ENCODE measurements around the gene S100A10. TPM values are rescaled to one million over a fixed set of nuclear protein-coding genes. Genes with fewer than 3 reads are reported as not detected.

S100A10 gene
- total RNA-seq, 6 experiments from 2014 or later = 390 to 518 (median 442) TPM

GRCh38 chr1:151980287-151981177 is 13.1 kb downstream of the S100A10 start:
- peaks cover 3% of the 10 kb centered on the region for H3K27me3 Mint-ChIP-seq (ENCODE audit: insufficient read depth)
- no peak overlapping the region for H3K4me3 Mint-ChIP-seq
- TF ChIP-seq CTCF (IDR thresholded peaks at IDR 0.05) = no peak
- peak; percentile 36 for DNase-seq
- H3K36me3 Mint-ChIP-seq (ENCODE audit: low read depth) = peaks cover 50% of the 10 kb centered on the region
- peaks cover 68% of the 10 kb centered on the region for H3K4me1 Mint-ChIP-seq (ENCODE audit: low read depth)
- H3K27ac Mint-ChIP-seq = peak overlapping the region; percentile 14
- H3K9me3 Mint-ChIP-seq = no peaks in the 10 kb centered on the region

DNA sequence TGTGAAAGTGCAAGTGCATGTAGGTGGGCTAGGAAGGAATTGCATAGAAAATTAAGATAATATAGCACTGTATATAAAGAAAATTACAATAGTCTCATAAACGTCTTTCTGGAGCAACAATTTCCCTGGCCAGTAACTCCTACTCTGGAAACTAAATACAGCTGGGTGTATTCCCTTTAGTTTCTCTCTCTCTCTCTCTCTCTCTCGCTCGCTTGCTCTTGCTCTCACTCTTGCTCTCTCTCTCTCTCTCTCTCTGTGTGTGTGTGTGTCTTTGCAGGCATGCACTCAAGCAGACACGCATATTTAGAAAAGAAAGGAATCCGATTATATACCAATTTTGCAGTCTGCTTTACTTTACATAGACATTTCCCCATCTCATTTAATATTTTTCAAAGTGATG is 14.7 kb downstream of the S100A10 start:
- H3K4me1 Mint-ChIP-seq (ENCODE audit: low read depth) = peaks cover 64% of the 10 kb centered on the region
- H3K36me3 Mint-ChIP-seq (ENCODE audit: low read depth) = peaks cover 35% of the 10 kb centered on the region
- H3K27ac Mint-ChIP-seq = no peak overlapping the region
- no peak for TF ChIP-seq CTCF (IDR thresholded peaks at IDR 0.05)
- H3K9me3 Mint-ChIP-seq = no peaks in the 10 kb centered on the region
- peaks cover 3% of the 10 kb centered on the region for H3K27me3 Mint-ChIP-seq (ENCODE audit: insufficient read depth)
- H3K4me3 Mint-ChIP-seq = no peak overlapping the region
- DNase-seq = no peak

DNA sequence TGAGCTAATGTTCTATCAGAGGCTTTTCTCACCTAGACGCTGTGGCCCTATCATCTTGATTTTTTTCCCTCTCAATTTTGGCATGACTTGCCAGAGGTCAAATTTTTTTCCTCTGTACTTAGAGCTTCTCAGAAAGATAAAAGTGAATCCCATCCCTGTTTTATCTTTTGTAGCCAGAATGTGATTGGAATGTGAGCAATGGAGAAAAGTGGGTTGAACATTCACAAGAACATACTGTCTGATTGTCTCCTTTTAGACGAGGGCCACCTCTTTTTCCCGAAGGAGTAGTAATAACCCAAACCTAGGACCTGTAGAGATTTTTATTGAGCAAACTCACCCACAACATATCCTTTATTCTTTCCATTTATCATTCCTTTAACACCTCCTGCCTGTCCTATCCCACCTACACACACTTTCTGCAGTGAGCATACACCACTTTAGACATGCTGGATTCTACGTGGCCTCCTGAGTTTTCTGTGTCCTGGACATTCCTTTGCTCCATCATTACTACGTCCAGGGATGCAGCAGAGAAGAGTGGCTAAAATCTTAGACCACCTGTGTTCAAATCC is 15.9 kb downstream of the S100A10 start:
- no peak overlapping the region; the same call in 1 of the 2 replicates for H3K4me3 Mint-ChIP-seq
- no peaks in the 10 kb centered on the region for H3K9me3 Mint-ChIP-seq
- peaks cover 72% of the 10 kb centered on the region for H3K4me1 Mint-ChIP-seq (ENCODE audit: low read depth)
- no peak for DNase-seq
- peaks cover 1% of the 10 kb centered on the region for H3K27me3 Mint-ChIP-seq (ENCODE audit: insufficient read depth)
- H3K36me3 Mint-ChIP-seq (ENCODE audit: low read depth) = peaks cover 26% of the 10 kb centered on the region
- H3K27ac Mint-ChIP-seq = peak overlapping the region; percentile 4; the same call in 1 of the 2 replicates
- no peak for TF ChIP-seq CTCF (IDR thresholded peaks at IDR 0.05)

DNA sequence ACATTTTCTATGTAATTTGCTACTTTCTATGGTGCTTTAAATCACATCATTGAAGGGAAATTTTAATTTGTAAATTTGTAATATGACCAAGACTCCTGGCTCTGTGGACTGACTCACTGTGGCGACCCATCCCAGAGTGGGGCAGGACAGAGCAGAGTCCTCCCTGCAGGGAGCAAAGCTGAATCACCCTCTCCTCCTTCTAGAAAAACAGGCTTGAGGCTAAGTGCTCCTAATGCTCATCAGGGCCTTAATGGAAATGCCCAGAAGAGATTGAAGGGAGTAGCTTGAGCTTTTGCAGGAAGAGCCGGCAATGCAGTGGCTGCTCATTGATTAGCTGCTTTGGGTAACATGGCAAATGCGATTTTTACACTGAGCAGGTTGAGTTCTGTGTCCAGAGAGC is 16.8 kb downstream of the S100A10 start:
- Mint-ChIP-seq H3K27ac (peak overlapping the region; percentile 13; the same call in 1 of the 2 replicates), H3K9me3 (no peaks in the 10 kb centered on the region), H3K4me1 (ENCODE audit: low read depth) (peaks cover 72% of the 10 kb centered on the region), H3K4me3 (no peak overlapping the region), H3K36me3 (ENCODE audit: low read depth) (peaks cover 19% of the 10 kb centered on the region), H3K27me3 (ENCODE audit: insufficient read depth) (peaks cover 1% of the 10 kb centered on the region)
- TF ChIP-seq CTCF (IDR thresholded peaks at IDR 0.05) = no peak
- DNase-seq = peak; percentile 46

- Mint-ChIP-seq H3K4me3 (no peak overlapping the region), H3K27ac (no peak overlapping the region), H3K27me3 (ENCODE audit: insufficient read depth) (peaks cover 1% of the 10 kb centered on the region), H3K36me3 (ENCODE audit: low read depth) (peaks cover 11% of the 10 kb centered on the region), H3K9me3 (no peaks in the 10 kb centered on the region), H3K4me1 (ENCODE audit: low read depth) (peaks cover 63% of the 10 kb centered on the region)
- no peak for DNase-seq
- TF ChIP-seq CTCF (IDR thresholded peaks at IDR 0.05) = no peak
These were observed 17.7 kb downstream of the S100A10 start for GRCh38 chr1:151976015-151976343.

All from HFFc6 (cell line).